Esophagus muscularis mucosa (tissue), 4 donors: ENCODE measurements around the gene NOX3.

Experiments used
- EP300 ChIP-seq: sonication (generic); formaldehyde crosslinking; IDR thresholded peaks from one replicate; pipeline ENCODE4 v1.6.1; 2017; ENCODE audit warnings: antibody characterized with exemption
- POLR2A ChIP-seq: fragments of 450-650 bp; IDR thresholded peaks from one replicate; pipeline ENCODE4 v1.6.1; 2017; ENCODE audit warnings: antibody characterized with exemption, moderate library complexity, mild to moderate bottlenecking, low read depth
- POLR2AphosphoS5 ChIP-seq, 2 donors: sonication (generic); formaldehyde crosslinking; IDR thresholded peaks; one replicate each; pipeline ENCODE4 v1.6.1; 2017; ENCODE audit warnings: antibody characterized with exemption in 2 of 2
- TF ChIP-seq, protein P1 (sequence below), 3 experiments: fragments of 200-600 bp in 2 of 3; fragments of 450-650 bp in 1 of 3; sonication (generic) in 2 of 3; IDR thresholded peaks; one replicate each; pipeline ENCODE4 v1.5.1; 2017 to 2019; ENCODE audit warnings: antibody characterized with exemption in 3 of 3, mild to moderate bottlenecking in 2 of 3, moderate library complexity in 1 of 3

GRCh38 chr6:155429321-155429893, 26.2 kb downstream of the NOX3 start:
- TF ChIP-seq, protein P1, sequence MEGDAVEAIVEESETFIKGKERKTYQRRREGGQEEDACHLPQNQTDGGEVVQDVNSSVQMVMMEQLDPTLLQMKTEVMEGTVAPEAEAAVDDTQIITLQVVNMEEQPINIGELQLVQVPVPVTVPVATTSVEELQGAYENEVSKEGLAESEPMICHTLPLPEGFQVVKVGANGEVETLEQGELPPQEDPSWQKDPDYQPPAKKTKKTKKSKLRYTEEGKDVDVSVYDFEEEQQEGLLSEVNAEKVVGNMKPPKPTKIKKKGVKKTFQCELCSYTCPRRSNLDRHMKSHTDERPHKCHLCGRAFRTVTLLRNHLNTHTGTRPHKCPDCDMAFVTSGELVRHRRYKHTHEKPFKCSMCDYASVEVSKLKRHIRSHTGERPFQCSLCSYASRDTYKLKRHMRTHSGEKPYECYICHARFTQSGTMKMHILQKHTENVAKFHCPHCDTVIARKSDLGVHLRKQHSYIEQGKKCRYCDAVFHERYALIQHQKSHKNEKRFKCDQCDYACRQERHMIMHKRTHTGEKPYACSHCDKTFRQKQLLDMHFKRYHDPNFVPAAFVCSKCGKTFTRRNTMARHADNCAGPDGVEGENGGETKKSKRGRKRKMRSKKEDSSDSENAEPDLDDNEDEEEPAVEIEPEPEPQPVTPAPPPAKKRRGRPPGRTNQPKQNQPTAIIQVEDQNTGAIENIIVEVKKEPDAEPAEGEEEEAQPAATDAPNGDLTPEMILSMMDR (IDR thresholded peaks at IDR 0.05): no peak
- TF ChIP-seq POLR2A (no peak), POLR2AphosphoS5 (IDR thresholded peaks at IDR 0.05) (no peak), EP300 (no peak)
